GM18519 (cell line): Measurements from ENCODE around the gene RD3L.

Experiments
- ATAC-seq: cut with Tn5 transposase; IDR thresholded peaks from one replicate; pipeline ENCODE4 v1.9.1; 2021; ENCODE audit warnings: mild to moderate bottlenecking, moderate library complexity; ENCODE audit not compliant: unreplicated experiment, low FRiP score

The RD3L gene

GRCh38 chr14:103897075-103897947 lies 45.0 kb downstream of the RD3L start:
- ATAC-seq, result no peak

GRCh38 chr14:103896578-103896977 lies 45.8 kb downstream of the RD3L start:
- no peak for ATAC-seq

DNA sequence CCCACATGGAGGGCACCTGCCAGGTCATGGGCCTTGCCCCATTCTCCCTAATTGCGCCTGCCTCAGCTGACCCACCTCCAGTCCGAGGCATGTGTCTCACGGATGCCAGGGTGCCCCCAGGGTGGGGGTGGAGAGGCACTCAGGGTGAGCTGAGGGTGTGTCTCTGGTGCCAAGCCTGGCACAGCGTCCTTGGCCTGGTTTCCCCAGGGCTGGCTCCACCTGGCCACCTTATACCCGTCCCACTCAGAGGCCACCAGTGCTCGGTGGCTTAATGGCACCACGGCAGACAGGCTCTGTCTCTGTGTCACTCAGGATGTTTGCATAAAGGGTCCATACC lies 47.6 kb downstream of the RD3L start:
- no peak for ATAC-seq

DNA sequence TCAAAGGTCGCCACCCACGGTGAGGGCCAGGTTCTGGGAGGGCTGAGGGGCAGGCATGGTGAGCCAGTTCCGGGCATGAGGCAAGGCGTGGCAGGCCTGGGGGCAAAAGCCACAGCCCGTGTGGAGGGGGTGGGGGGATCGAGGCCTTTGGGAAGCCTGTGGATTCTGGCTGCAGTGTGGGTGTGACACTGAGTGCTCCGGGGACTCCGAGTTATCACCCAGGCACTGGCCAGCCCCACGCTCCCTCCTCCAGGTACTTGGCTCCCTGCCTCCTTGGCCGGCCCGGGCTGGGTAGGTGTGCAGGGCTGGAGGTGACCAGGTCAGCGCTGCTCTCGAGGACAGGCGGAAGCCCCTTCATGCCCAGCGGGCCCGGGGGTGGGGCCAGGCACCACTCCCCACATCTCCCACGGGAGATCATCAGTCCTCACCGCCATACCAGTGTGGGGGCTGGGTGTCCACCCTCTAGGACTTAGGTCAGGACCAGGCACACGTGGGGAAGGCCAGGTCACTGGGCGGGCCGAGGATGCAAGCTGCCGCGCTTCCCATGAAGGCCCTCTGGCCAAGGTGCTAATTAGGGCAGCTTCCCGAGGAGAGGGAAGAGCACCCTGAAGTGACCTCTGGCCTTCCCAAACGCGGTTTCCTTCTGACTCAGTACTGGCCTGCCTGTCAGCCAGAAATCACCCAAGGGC lies 48.2 kb downstream of the RD3L start:
- ATAC-seq, result no peak

DNA sequence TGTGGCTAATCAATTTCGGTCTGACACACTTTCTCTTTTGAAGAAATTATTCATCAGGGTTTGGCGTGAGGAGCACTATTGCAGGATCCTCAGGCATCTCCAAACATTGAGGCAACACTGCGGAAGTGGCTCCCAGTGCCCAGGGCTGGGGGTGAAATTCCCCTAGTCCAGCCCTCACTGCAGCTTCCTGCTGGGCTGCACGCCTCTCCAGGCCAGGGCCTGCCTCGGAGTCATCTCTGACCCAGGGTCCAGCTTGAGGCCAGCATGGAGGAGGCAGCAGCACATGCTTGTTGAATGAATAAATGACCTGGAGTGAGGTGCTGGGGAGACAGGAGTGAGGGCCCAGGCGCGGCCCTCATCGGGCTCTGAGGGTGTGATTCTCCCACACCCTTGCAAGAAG lies 50.1 kb downstream of the RD3L start:
- ATAC-seq, result no peak

DNA sequence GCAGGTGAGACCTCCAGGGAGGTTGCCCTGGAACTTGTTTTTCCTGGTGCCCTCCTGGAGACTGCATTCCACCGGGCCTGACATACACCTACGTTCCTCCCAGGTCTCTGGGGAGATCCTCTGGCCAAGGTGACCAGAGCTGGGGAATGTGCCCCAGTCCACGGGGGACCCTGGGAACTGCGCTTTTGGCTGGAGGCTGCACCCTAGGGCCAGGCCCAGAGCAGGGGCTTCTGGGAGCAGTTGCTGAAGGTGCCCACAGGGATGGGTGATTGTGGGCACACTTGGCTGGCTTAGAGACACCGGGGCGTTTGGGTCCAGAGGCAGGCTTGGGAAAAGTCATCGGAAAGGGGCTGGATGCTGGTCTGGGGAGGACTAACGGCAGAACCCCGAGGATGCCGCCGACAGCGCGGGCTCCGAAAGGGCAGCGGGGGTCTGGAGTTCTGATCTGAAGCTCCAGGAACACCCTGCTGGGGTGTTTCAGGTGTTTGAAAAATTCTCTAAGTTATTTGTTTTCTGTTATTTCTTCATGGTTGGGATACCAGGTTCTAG lies 50.6 kb downstream of the RD3L start:
- no peak for ATAC-seq

GRCh38 chr14:103890821-103891666 lies 51.3 kb downstream of the RD3L start:
- no peak for ATAC-seq
